ENCODE results near the gene RIN3. TPM values are rescaled to one million over a fixed set of nuclear protein-coding genes. Genes with fewer than 3 reads are reported as not detected.
A peak's percentile ranks its signal among the peaks of the same experiment; 100 is the strongest.
"Not testable (repeated sequence)": the region's sequence is repeated elsewhere in the genome, so short reads cannot be mapped to it uniquely, and the experiment has no call there.

RIN3 gene
- total and polyA plus RNA-seq, 2 experiments from 2014 or later: 3.5 to 5.4 TPM

DNA sequence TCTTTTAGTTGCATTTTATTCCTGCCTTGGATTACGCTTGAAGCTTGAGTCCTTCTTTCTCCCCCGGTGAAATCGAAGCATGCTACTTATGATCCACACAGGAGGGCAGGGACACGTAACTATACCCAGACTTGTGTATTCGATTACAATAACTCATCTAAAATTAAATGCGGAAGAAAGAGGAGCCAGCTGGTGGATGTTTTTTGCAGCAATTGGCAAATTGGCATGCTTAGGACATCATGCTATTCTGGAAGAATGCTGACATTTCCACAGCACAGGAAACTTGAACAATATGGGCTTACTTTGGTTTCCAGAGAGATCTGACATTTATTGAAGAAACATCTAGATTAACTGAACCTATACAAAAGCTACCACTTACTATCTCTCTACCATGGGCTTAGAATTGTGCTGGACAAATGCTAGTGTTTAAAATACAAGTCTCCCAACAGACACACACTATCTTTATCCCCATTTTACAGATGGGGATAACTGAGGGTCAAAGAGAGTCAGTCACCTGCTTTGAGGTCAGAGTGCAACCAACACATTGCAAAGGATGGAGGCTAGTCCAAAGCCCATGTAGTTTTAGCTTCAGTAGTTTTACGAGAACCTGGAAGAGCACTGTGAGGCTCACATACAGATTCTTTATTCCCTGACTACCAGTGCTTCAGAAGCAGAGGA lies 198.5 kb downstream of the RIN3 start:
- no peak for DNase-seq (ENCODE audit: low read depth in 1 of 2, low spot score in 1 of 2)
- no peaks in the 10 kb centered on the region for H3K4me1 ChIP-seq (ENCODE audit: low read depth)
- H3K4me3 ChIP-seq: no peak overlapping the region
- H3K9me3 ChIP-seq (ENCODE audit: low read depth): no peaks in the 10 kb centered on the region
- H3K27me3 ChIP-seq: no peaks in the 10 kb centered on the region
- TF ChIP-seq, protein P1, sequence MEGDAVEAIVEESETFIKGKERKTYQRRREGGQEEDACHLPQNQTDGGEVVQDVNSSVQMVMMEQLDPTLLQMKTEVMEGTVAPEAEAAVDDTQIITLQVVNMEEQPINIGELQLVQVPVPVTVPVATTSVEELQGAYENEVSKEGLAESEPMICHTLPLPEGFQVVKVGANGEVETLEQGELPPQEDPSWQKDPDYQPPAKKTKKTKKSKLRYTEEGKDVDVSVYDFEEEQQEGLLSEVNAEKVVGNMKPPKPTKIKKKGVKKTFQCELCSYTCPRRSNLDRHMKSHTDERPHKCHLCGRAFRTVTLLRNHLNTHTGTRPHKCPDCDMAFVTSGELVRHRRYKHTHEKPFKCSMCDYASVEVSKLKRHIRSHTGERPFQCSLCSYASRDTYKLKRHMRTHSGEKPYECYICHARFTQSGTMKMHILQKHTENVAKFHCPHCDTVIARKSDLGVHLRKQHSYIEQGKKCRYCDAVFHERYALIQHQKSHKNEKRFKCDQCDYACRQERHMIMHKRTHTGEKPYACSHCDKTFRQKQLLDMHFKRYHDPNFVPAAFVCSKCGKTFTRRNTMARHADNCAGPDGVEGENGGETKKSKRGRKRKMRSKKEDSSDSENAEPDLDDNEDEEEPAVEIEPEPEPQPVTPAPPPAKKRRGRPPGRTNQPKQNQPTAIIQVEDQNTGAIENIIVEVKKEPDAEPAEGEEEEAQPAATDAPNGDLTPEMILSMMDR (IDR thresholded peaks at IDR 0.05; ENCODE audit: low read depth, low read length): no peak
- peaks cover 25% of the 10 kb centered on the region for H3K36me3 ChIP-seq
- no peak overlapping the region for H3K27ac ChIP-seq

DNA sequence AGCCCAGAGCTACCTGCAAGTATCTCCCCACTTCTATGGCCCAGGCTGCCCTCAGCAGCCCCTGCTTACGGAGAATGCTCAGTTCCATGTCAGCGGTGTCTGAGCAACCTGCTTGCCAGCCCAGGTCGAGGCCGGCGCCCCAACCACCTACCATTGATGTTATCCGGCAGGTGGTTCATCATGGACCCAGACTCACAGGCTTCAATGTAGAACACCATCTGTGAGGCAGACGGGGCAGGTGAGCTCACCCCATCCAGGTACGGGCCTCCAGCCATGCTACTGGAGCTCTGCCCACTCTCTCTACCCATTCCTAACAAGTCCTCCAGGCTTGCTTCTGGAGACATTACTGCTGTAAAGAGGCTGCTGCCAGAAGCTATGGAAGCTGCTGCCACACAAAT lies 199.1 kb downstream of the RIN3 start:
- TF ChIP-seq, protein P1 (IDR thresholded peaks at IDR 0.05; ENCODE audit: low read depth, low read length): no peak
- Histone ChIP-seq H3K9me3 (ENCODE audit: low read depth) (no peaks in the 10 kb centered on the region), H3K27ac (no peak overlapping the region), H3K27me3 (no peaks in the 10 kb centered on the region), H3K4me1 (ENCODE audit: low read depth) (no peaks in the 10 kb centered on the region), H3K36me3 (peaks cover 25% of the 10 kb centered on the region), H3K4me3 (no peak overlapping the region)
- no peak for DNase-seq (ENCODE audit: low read depth in 1 of 2, low spot score in 1 of 2)

DNA sequence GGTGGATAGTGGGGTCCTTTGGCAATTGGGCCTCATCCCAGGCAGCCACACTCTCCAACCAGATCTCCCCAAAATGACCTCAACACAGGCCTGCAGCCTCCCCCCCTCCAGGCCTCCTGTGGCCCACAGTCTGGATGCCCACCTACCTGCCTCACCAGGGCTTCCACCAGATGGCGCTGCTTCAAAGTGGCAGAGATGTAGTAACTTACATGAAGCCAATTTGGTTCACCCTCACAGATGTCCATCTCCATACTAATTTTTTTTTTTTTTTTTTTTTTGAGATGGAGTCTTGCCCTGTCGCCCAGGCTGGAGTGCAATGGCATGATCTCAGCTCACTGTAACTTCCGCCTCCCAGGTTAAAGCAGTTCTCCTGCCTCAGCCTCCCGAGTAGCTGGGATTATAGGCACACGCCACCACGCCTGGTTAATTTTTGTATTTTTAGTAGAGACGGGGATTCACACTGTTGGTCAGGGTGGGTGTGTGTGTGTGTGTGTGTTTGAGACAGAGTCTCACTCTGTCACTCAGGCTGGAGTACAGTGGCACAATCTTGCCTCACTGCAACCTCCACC lies 201.2 kb downstream of the RIN3 start:
- H3K9me3 ChIP-seq (ENCODE audit: low read depth); H3K27ac ChIP-seq; H3K27me3 ChIP-seq; H3K4me3 ChIP-seq; H3K4me1 ChIP-seq (ENCODE audit: low read depth): not testable (repeated sequence)
- peaks cover 20% of the 10 kb centered on the region for H3K36me3 ChIP-seq
- peak; percentile 81 to 82 for DNase-seq (ENCODE audit: low read depth in 1 of 2, low spot score in 1 of 2)
- TF ChIP-seq, protein P1 (IDR thresholded peaks at IDR 0.05; ENCODE audit: low read depth, low read length): peak; percentile 83

DNA sequence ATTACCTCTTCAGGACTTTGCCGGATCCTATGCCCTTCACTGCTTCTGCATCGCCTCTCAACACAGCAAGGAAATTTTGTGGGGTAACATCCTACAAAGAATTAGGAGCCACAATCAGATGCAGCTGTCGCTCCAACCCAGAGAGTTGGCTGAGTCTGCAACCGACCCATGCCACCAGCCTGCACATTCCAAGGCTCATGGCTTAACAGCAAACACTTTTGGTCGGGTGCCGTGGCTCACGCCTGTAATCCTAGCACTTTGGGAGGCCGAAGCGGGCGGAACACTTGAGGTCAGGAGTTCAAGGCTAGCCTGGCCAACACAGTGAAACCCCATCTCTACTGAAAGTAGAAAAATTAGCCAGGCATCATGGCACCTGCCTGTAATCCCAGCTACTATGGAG lies 202.6 kb downstream of the RIN3 start:
- TF ChIP-seq, protein P1 (IDR thresholded peaks at IDR 0.05; ENCODE audit: low read depth, low read length): no peak
- no peak overlapping the region for H3K4me3 ChIP-seq
- peaks cover 15% of the 10 kb centered on the region for H3K36me3 ChIP-seq
- peak overlapping the region; percentile 34 for H3K27ac ChIP-seq
- DNase-seq (ENCODE audit: low read depth in 1 of 2, low spot score in 1 of 2): no peak
- H3K27me3 ChIP-seq: no peaks in the 10 kb centered on the region
- peaks cover 8% of the 10 kb centered on the region for H3K4me1 ChIP-seq (ENCODE audit: low read depth)
- no peaks in the 10 kb centered on the region for H3K9me3 ChIP-seq (ENCODE audit: low read depth)

DNA sequence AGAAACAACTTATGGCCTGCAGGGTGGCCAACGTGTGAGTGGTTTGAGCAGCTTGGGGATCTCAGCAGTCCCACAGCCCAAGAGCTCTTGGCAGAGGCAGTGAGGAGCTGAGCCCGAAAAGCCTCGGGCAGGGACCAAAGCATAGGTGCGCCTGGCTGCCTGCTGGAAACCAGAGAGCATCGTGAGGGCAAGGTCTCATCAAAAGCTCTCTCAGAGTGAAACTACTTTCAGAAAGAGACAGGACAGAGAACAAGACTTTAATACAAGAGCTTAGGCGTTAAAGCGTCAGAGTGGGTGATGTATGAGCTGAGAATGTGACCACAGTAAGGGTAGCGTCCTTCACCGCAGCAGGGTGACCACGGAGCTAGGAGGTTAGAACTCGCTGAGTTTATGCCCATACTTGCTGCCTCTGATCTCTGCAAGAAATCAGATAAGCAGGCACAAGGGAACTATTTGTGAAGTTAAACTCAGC lies 204.0 kb downstream of the RIN3 start:
- no peak for DNase-seq (ENCODE audit: low read depth in 1 of 2, low spot score in 1 of 2)
- peaks cover 9% of the 10 kb centered on the region for H3K36me3 ChIP-seq
- TF ChIP-seq, protein P1 (IDR thresholded peaks at IDR 0.05; ENCODE audit: low read depth, low read length): no peak
- H3K9me3 ChIP-seq (ENCODE audit: low read depth): no peaks in the 10 kb centered on the region
- H3K27me3 ChIP-seq: no peaks in the 10 kb centered on the region
- H3K27ac ChIP-seq: no peak overlapping the region
- no peak overlapping the region for H3K4me3 ChIP-seq
- H3K4me1 ChIP-seq (ENCODE audit: low read depth): peaks cover 8% of the 10 kb centered on the region

Measured in cardiac muscle cell (in vitro differentiated cells and primary cell).